ENCODE results near the gene SH2D6. TPM values are rescaled to one million over a fixed set of nuclear protein-coding genes. Genes with fewer than 3 reads are reported as not detected.

The SH2D6 gene
- total and polyA plus RNA-seq, 9 of the 15 experiments (the other 6 are each of a cell fraction or from before 2014, with no cell fraction given) = 0.07 to 0.76 (median 0.33) TPM; not detected in 2

- TF ChIP-seq TEAD1 (CRISPR knock-in tag; IDR thresholded peaks at IDR 0.05) = peak in 1 of 2 experiments; percentile 8; a peak in 1 of 4 replicates
- no peak for TF ChIP-seq HES1 (IDR thresholded peaks at IDR 0.05; ENCODE audit: low read depth)
- TF ChIP-seq ZNF318 (IDR thresholded peaks at IDR 0.05; ENCODE audit: borderline replicate concordance in 1 of 2, low read depth in 1 of 2) = no peak
- no peak for TF ChIP-seq ZFP36 (IDR thresholded peaks at IDR 0.05; ENCODE audit: low read depth, low read length, partially characterized antibody)
- peak; percentile 47 for TF ChIP-seq HMGN3 (IDR thresholded peaks at IDR 0.05; ENCODE audit: borderline replicate concordance, extremely low read depth, insufficient read length, low read depth, low read length)
- no peak for TF ChIP-seq ESRRB (CRISPR knock-in tag; IDR thresholded peaks at IDR 0.05; ENCODE audit: borderline replicate concordance)
- TF ChIP-seq UBTF (IDR thresholded peaks at IDR 0.05; ENCODE audit: borderline replicate concordance in 1 of 2, low read depth in 2 of 2, low read length in 2 of 2) = peak in 1 of 2 experiments; percentile 52; a peak in 1 of 4 replicates
- TF ChIP-seq RFX1 (IDR thresholded peaks at IDR 0.05) = no peak; the same call in 1 of the 2 replicates
- no peak for TF ChIP-seq MAFK (IDR thresholded peaks at IDR 0.05; ENCODE audit: low read length)
- TF ChIP-seq CREB3 (tag; conservative IDR thresholded peaks at IDR 0.05; ENCODE audit: low read depth) = peak; percentile 78; the same call in 1 of the 2 replicates
- TF ChIP-seq TEAD4 (IDR thresholded peaks at IDR 0.05; ENCODE audit: low read length) = peak; percentile 64
- TF ChIP-seq TEAD4 (CRISPR knock-in tag; IDR thresholded peaks at IDR 0.05; ENCODE audit: borderline replicate concordance) = no peak
Observed at GRCh38 chr2:85421260-85422071, 3.0 kb downstream of the SH2D6 start (continued).

Data from K562 (cell line).